Measurements from ENCODE around the gene SV2B. TPM values are rescaled to one million over a fixed set of nuclear protein-coding genes. Genes with fewer than 3 reads are reported as not detected.

Gene SV2B, protein sequence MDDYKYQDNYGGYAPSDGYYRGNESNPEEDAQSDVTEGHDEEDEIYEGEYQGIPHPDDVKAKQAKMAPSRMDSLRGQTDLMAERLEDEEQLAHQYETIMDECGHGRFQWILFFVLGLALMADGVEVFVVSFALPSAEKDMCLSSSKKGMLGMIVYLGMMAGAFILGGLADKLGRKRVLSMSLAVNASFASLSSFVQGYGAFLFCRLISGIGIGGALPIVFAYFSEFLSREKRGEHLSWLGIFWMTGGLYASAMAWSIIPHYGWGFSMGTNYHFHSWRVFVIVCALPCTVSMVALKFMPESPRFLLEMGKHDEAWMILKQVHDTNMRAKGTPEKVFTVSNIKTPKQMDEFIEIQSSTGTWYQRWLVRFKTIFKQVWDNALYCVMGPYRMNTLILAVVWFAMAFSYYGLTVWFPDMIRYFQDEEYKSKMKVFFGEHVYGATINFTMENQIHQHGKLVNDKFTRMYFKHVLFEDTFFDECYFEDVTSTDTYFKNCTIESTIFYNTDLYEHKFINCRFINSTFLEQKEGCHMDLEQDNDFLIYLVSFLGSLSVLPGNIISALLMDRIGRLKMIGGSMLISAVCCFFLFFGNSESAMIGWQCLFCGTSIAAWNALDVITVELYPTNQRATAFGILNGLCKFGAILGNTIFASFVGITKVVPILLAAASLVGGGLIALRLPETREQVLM
- total RNA-seq (2022; extraction: Qiagen RNA extraction; ENCODE audit: low read depth): 0.02 to 0.20 TPM (median 0.06 TPM) in 5 replicates

DNA sequence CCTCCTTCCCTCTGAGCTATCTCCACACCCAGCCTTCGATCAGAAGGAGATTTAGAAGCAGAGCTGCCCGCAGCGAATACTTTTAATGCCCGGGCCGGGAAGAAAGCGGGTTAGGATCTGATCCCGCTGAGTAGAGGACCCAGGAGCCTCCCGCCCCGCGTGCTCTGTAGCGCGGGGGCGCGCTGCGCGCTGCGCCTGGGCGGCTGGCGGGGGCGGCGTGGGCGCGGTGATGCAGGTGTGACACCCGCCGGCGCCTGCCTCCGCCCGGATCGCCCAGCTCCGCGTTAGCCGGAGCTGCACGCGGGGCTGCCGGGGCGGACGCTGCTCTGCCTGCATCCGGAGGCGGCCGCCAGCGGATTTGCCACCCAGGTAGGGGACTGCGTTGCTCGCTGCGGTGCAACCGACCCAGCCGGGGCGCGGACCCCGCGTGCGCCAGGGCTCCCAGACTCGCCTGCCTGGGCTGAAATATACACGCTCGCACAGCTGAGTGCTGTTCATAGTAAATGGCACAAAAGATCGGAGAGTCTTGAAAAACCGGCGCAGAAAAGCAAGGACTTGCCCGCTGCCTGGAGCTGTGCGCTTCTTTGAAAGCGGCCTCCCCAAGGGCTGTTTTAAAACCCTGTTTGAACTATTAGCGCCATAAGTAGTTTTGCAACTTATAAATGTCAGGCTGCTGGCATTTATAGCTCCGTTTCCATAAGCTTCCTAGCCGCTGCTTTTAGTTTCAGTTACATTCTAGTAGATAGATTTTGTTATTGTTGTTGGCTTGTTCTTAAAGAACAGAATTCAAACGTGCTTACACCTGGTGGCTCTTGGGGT is at the start of gene SV2B:
TSS of gene SV2B (plus strand) at position 263 of the 819 bp plus-strand sequence. CDS start 126,007 bp downstream, outside the sequence.

Other genes with a start within 250 kb of the SV2B start
- 30.5 to 67.8 TPM (median 56.7 TPM) in 5 replicates for gene FURIN, start 231.7 kb upstream of the SV2B start, total RNA-seq (2022; extraction: Qiagen RNA extraction; ENCODE audit: low read depth)
- 0.64 to 1.1 TPM (median 0.79 TPM) in 5 replicates for gene FES, start 215.8 kb upstream of the SV2B start, total RNA-seq (2022; extraction: Qiagen RNA extraction; ENCODE audit: low read depth)
- gene MAN2A2, start 197.0 kb upstream of the SV2B start, total RNA-seq (2022; extraction: Qiagen RNA extraction; ENCODE audit: low read depth): 18.6 to 36.4 TPM (median 31.3 TPM) in 5 replicates
- gene HDDC3, start 167.7 kb upstream of the SV2B start, total RNA-seq (2022; extraction: Qiagen RNA extraction; ENCODE audit: low read depth): 29.4 to 39.5 TPM (median 33.2 TPM) in 5 replicates
- 36.7 to 64.4 TPM (median 55.7 TPM) in 5 replicates for gene UNC45A, start 165.0 kb upstream of the SV2B start, total RNA-seq (2022; extraction: Qiagen RNA extraction; ENCODE audit: low read depth)
- gene RCCD1, start 145.4 kb upstream of the SV2B start, total RNA-seq (2022; extraction: Qiagen RNA extraction; ENCODE audit: low read depth): 23.9 to 38.0 TPM (median 34.1 TPM) in 5 replicates
- 192 to 257 TPM (median 214 TPM) in 5 replicates for gene PRC1, start 105.7 kb upstream of the SV2B start, total RNA-seq (2022; extraction: Qiagen RNA extraction; ENCODE audit: low read depth)
- 12.4 to 26.6 TPM (median 13.7 TPM) in 5 replicates for gene VPS33B, start 77.7 kb upstream of the SV2B start, total RNA-seq (2022; extraction: Qiagen RNA extraction; ENCODE audit: low read depth)